ENCODE data around the gene FBXW7.

DNA sequence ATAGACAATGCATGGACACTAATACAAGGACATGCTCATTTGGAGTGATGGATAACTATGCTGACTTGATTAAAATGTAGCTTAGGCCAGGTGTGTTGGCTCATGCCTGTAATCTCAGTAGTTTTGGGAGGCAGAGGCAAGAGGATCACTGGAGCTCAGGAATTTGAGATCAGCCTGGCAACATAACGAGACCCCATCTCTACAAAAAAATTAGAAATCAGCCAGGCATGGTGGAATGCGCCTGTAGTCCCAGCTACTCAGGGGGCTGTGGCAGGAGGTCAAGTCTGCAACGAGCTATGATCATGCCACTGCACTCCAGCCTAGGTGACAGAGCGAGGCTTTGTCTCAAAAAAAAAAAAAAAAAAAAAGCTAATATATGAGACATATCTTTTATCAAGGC lies 196.3 kb downstream of the FBXW7 start:
- TF ChIP-seq, protein P1, sequence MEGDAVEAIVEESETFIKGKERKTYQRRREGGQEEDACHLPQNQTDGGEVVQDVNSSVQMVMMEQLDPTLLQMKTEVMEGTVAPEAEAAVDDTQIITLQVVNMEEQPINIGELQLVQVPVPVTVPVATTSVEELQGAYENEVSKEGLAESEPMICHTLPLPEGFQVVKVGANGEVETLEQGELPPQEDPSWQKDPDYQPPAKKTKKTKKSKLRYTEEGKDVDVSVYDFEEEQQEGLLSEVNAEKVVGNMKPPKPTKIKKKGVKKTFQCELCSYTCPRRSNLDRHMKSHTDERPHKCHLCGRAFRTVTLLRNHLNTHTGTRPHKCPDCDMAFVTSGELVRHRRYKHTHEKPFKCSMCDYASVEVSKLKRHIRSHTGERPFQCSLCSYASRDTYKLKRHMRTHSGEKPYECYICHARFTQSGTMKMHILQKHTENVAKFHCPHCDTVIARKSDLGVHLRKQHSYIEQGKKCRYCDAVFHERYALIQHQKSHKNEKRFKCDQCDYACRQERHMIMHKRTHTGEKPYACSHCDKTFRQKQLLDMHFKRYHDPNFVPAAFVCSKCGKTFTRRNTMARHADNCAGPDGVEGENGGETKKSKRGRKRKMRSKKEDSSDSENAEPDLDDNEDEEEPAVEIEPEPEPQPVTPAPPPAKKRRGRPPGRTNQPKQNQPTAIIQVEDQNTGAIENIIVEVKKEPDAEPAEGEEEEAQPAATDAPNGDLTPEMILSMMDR (IDR thresholded peaks at IDR 0.05) = no peak
- TF ChIP-seq POLR2A (IDR thresholded peaks at IDR 0.05) = no peak

All from sigmoid colon (tissue), 3 donors.